HG02642 (cell line): ENCODE data around the gene PI4KB.

ENCODE experiments used
- ATAC-seq: cut with Tn5 transposase; IDR thresholded peaks from one replicate; pipeline ENCODE4 v1.9.1; 2021; ENCODE audit warnings: mild to moderate bottlenecking; ENCODE audit not compliant: unreplicated experiment, poor library complexity

Gene PI4KB

GRCh38 chr1:151313501-151313900 lies 13.7 kb downstream of the PI4KB start:
- ATAC-seq = no peak

GRCh38 chr1:151312826-151313225 lies 14.4 kb downstream of the PI4KB start:
- no peak for ATAC-seq

- no peak for ATAC-seq
These were observed 14.8 kb downstream of the PI4KB start for GRCh38 chr1:151312411-151312810.

GRCh38 chr1:151311589-151312331 lies 15.5 kb downstream of the PI4KB start:
- no peak for ATAC-seq

- ATAC-seq = no peak
These were observed 16.2 kb downstream of the PI4KB start for GRCh38 chr1:151311011-151311410.

- no peak for ATAC-seq
These were observed 17.3 kb downstream of the PI4KB start for GRCh38 chr1:151309811-151310323.

- no peak for ATAC-seq
These were observed 32.3 kb downstream of the PI4KB start for GRCh38 chr1:151294742-151295462.

GRCh38 chr1:151293093-151293492 lies 34.1 kb downstream of the PI4KB start:
- ATAC-seq = no peak

GRCh38 chr1:151292207-151293030 lies 34.8 kb downstream of the PI4KB start:
- no peak for ATAC-seq

- no peak for ATAC-seq
These were observed 36.4 kb downstream of the PI4KB start for GRCh38 chr1:151290709-151291303.

- no peak for ATAC-seq
These were observed 37.1 kb downstream of the PI4KB start for GRCh38 chr1:151289991-151290708.

GRCh38 chr1:151289080-151289935 lies 37.9 kb downstream of the PI4KB start:
- ATAC-seq = no peak

- ATAC-seq = no peak
These were observed 38.7 kb downstream of the PI4KB start for GRCh38 chr1:151288502-151288901.

- ATAC-seq = no peak
These were observed 39.3 kb downstream of the PI4KB start for GRCh38 chr1:151287767-151288500.

GRCh38 chr1:151287341-151287699 lies 39.9 kb downstream of the PI4KB start:
- no peak for ATAC-seq

- ATAC-seq = no peak
These were observed 40.4 kb downstream of the PI4KB start for GRCh38 chr1:151286619-151287340.

GRCh38 chr1:151284013-151284577 lies 43.1 kb downstream of the PI4KB start:
- no peak for ATAC-seq
